ENCODE data around the gene PRKD1.
"Not testable (repeated sequence)": the region's sequence is repeated elsewhere in the genome, so short reads cannot be mapped to it uniquely, and the experiment has no call there.

PRKD1 gene

DNA sequence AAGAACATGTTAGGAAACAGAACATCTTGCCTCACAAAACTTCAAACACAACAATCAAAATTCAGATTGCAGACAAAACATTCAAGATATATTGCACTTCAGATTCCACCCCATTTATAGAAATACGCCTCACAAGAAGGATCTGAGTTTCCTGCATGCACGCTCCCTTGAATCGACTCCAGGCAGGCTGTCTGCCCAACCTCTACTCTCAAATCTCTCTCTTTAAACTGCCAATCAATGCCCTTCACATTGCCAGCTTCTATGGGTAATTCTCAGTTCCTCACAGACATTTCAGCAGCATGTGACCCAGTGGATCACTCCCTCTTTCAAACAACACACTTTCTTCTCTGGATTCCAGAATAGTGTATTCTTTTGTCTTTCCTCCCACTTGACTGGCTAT, 184.1 kb downstream of the PRKD1 start:
- DNase-seq (ENCODE audit: low read depth) = no peak
- H3K4me3 ChIP-seq (replicated peaks; ENCODE audit: low read depth, low read length) = no peak overlapping the region
- TF ChIP-seq CTCF (IDR thresholded peaks at IDR 0.05; ENCODE audit: low read length, missing control alignments) = no peak

- TF ChIP-seq CTCF (IDR thresholded peaks at IDR 0.05; ENCODE audit: low read length, missing control alignments) = no peak
- DNase-seq (ENCODE audit: low read depth) = peak; percentile 84
- H3K4me3 ChIP-seq (replicated peaks; ENCODE audit: low read depth, low read length) = no peak overlapping the region
Measured at GRCh38 chr14:29741909-29742401, 185.7 kb downstream of the PRKD1 start.

DNA sequence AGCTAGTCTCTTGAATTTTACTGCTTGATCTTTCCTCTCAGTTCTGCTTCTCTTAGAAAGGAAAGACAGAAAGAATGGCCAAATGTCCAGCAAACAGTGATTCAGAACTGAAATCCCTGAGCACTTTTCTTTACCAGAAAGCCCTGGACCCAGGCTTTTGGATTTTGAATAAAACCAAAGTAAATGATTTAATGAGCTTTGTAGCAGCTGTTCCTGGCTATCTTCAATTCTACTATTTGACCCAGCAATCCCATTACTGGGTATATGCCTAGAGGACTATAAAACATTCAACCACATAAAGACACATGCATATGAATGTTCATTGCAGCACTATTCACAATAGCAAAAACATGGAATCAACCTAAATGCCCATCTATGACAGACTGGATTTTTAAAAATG, 187.2 kb downstream of the PRKD1 start:
- H3K4me3 ChIP-seq (replicated peaks; ENCODE audit: low read depth, low read length) = no peak overlapping the region
- no peak for DNase-seq (ENCODE audit: low read depth)
- TF ChIP-seq CTCF (IDR thresholded peaks at IDR 0.05; ENCODE audit: low read length, missing control alignments) = no peak

- no peak for DNase-seq (ENCODE audit: low read depth)
- no peak for TF ChIP-seq CTCF (IDR thresholded peaks at IDR 0.05; ENCODE audit: low read length, missing control alignments)
- H3K4me3 ChIP-seq (replicated peaks; ENCODE audit: low read depth, low read length) = no peak overlapping the region
Measured at GRCh38 chr14:29738950-29739349, 188.7 kb downstream of the PRKD1 start.

DNA sequence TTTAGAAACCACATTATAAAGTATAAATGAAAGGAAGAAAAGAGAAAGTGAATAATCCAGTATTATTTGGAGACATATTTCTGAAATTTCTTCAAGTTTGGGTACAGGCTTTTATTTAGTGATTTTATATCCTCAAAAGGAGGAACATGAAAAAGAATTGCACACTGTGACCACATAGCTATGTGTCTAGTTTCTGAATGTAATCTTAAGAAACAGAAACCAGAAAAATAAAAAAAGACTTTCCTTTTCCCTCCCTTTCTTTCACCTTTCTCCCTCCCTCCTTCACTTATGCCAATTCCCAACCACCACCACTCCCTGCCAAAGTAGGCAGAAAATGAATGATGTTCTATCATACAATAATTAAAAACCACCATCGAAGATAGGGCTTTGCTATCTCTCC, 189.6 kb downstream of the PRKD1 start:
- no peak for TF ChIP-seq CTCF (IDR thresholded peaks at IDR 0.05; ENCODE audit: low read length, missing control alignments)
- H3K4me3 ChIP-seq (replicated peaks; ENCODE audit: low read depth, low read length) = no peak overlapping the region
- DNase-seq (ENCODE audit: low read depth) = no peak

DNA sequence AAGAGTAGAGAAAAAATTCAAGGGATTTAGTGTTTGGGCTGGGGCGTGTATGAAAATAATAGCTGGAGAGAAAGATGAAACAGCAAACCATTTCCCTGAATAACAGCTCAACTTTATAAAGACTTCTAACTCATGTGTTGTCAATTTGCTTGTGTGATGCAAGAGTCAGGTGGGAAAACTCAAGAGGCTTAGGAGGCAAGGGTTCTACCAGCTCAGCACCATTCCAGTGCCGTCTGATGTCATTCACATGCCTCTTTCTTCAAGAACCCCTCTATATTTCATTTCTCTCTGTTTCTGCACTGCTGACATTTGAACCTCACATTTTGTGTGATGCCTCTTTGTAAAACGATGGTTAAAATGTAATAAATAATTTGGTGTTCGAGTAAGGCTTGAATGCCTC, 192.2 kb downstream of the PRKD1 start:
- DNase-seq (ENCODE audit: low read depth) = no peak
- H3K4me3 ChIP-seq (replicated peaks; ENCODE audit: low read depth, low read length) = no peak overlapping the region
- no peak for TF ChIP-seq CTCF (IDR thresholded peaks at IDR 0.05; ENCODE audit: low read length, missing control alignments)

DNA sequence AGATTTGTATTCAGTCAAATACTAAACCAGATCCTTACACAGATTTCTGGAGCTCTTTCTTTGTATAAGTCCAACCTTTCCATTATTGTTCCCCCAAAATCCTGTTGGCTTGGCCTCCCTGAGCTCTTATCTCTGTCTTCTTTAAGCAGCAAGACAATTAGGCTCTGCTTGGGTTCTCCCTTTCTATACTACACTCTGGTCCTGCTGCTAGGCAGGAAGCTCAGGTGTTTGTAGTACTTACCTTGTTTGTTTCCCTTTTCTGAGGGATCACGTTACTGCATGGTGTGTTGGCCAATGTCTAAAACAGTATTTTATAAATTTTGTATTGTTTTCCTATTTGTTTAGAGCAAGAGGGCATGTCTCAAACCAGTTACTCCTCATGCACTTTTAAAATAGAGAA, 192.9 kb downstream of the PRKD1 start:
- no peak for DNase-seq (ENCODE audit: low read depth)
- no peak for TF ChIP-seq CTCF (IDR thresholded peaks at IDR 0.05; ENCODE audit: low read length, missing control alignments)
- no peak overlapping the region for H3K4me3 ChIP-seq (replicated peaks; ENCODE audit: low read depth, low read length)

DNA sequence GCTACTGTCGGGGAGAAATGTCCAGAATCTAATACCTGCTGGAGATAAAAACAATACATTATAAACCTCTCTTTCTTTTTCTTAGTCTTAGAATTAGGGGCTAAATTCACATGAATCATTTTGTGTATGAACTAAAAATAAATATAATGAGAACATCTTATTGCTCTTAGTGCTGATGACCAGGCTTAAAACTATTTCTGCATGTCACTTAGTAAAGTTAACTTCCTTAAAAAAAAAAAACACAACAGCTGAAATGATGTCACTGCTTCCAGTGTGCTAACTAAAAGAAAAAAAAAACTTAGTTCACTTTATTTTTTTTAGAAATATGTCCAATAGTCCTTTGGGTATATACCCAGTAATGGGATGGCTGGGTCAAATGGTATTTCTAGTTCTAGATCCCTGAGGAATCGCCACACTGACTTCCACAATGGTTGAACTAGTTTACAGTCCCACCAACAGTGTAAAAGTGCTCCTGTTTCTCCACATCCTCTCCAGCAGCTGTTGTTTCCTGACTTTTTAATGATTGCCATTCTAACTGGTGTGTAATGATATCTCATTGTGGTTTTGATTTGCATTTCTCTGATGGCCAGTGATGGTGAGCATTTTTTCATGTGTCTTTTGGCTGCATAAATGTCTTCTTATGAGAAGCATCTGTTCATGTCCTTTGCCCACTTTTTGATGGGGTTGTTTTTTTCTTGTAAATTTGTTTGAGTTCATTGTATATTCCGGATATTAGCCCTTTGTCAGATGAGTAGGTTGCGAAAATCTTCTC, 200.9 kb downstream of the PRKD1 start:
- not testable (repeated sequence) for H3K4me3 ChIP-seq (replicated peaks; ENCODE audit: low read depth, low read length)
- peak; percentile 67 for DNase-seq (ENCODE audit: low read depth)

Measured in fibroblast of pulmonary artery (primary cell).